Peyer's patch (tissue), 4 donors: Measurements from ENCODE around the gene SEPTIN10.

Experiments
- POLR2A ChIP-seq, 2 donors: fragments of 450-650 bp; IDR thresholded peaks; one replicate each; pipeline ENCODE4 v1.5.1; 2017; ENCODE audit warnings: antibody characterized with exemption in 2 of 2, mild to moderate bottlenecking in 2 of 2, moderate library complexity in 2 of 2
- TF ChIP-seq, protein P1 (sequence below), 6 experiments: fragments of 450-650 bp in 4 of 6; fragments of 200-600 bp in 2 of 6; sonication (generic) in 1 of 6; IDR thresholded peaks; one replicate each; pipeline ENCODE4 v1.5.1; 2017 to 2019; ENCODE audit warnings: antibody characterized with exemption in 6 of 6, mild to moderate bottlenecking in 3 of 6, moderate library complexity in 1 of 6

DNA sequence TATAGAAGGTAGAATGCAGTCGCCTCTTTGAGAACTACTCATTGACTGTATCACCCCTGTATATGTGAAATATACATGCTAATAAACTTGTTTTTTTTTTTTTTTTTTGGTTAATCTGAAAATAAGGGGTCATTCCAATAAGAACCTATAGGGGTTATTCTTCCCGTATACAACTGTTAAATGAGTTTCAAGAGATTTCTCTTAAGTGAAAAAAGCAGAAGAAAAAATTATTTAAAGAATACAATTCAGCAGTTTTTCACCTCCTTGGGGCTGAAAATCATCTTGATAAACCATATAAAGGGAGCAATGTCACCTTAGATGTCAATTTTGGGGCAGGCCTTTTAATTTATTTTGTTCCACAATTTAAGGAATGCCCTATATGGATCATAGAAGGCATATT is 66.5 kb downstream of the SEPTIN10 start:
- TF ChIP-seq POLR2A (IDR thresholded peaks at IDR 0.05) = no peak
- TF ChIP-seq, protein P1, sequence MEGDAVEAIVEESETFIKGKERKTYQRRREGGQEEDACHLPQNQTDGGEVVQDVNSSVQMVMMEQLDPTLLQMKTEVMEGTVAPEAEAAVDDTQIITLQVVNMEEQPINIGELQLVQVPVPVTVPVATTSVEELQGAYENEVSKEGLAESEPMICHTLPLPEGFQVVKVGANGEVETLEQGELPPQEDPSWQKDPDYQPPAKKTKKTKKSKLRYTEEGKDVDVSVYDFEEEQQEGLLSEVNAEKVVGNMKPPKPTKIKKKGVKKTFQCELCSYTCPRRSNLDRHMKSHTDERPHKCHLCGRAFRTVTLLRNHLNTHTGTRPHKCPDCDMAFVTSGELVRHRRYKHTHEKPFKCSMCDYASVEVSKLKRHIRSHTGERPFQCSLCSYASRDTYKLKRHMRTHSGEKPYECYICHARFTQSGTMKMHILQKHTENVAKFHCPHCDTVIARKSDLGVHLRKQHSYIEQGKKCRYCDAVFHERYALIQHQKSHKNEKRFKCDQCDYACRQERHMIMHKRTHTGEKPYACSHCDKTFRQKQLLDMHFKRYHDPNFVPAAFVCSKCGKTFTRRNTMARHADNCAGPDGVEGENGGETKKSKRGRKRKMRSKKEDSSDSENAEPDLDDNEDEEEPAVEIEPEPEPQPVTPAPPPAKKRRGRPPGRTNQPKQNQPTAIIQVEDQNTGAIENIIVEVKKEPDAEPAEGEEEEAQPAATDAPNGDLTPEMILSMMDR (IDR thresholded peaks at IDR 0.05) = no peak
